SU-DHL-6 (cell line): ENCODE data around the gene YEATS4.

Source experiments
- H2AFZ ChIP-seq: fragments of 200-600 bp; sonication (generic); 2 replicates; pipeline ENCODE4 v1.6.1; 2014; ENCODE audit warnings: low read depth, mild to moderate bottlenecking, moderate library complexity, mixed read lengths, antibody characterized with exemption, low read length; ENCODE audit not compliant: severe bottlenecking
- H3F3A ChIP-seq: fragments of 200-600 bp; shearing (Covaris generic); 2 replicates; pipeline ENCODE4 v1.6.0; 2016; ENCODE audit warnings: antibody characterized with exemption, mild to moderate bottlenecking; ENCODE audit not compliant: insufficient read depth
- H3K27ac ChIP-seq: fragments of 200-600 bp; sonication (generic); 2 replicates; pipeline ENCODE4 v1.5.1; 2016; ENCODE audit warnings: low read depth, mild to moderate bottlenecking, low read length, moderate library complexity, mixed read lengths
- H3K27me3 ChIP-seq: fragments of 200-600 bp; sonication (generic), shearing (Covaris generic); 2 replicates; pipeline ENCODE4 v1.6.0; 2014; ENCODE audit warnings: mild to moderate bottlenecking, low read length
- H3K36me3 ChIP-seq: fragments of 200-600 bp; sonication (generic); 2 replicates; pipeline ENCODE4 v1.6.1; 2014; ENCODE audit warnings: mild to moderate bottlenecking, low read length, mixed read lengths
- H3K4me2 ChIP-seq: fragments of 300-600, 200-600 bp; shearing (Covaris generic), sonication (generic); 2 replicates; pipeline ENCODE4 v1.6.0; 2014; ENCODE audit warnings: low read length, low read depth, mild to moderate bottlenecking; ENCODE audit not compliant: poor library complexity, severe bottlenecking
- H3K4me3 ChIP-seq: fragments of 200-600 bp; sonication (generic); 2 replicates; pipeline ENCODE4 v1.5.1; 2014; ENCODE audit warnings: antibody characterized with exemption, low read length, mild to moderate bottlenecking, mixed read lengths; ENCODE audit not compliant: insufficient read depth, poor library complexity, severe bottlenecking
- H3K79me2 ChIP-seq: fragments of 200-600 bp; sonication (generic); 2 replicates; pipeline ENCODE4 v1.6.1; 2014; ENCODE audit warnings: mild to moderate bottlenecking, low read length, moderate library complexity; ENCODE audit not compliant: insufficient read depth
- H3K9ac ChIP-seq: fragments of 200-600 bp; sonication (generic); 2 replicates; pipeline ENCODE4 v1.7.0; 2014; ENCODE audit warnings: mild to moderate bottlenecking, low read length
- H3K9me2 ChIP-seq: fragments of 200-600 bp; sonication (generic); replicated peaks from 2 replicates; pipeline ENCODE4 v1.6.1; 2014; ENCODE audit warnings: low read length; ENCODE audit not compliant: insufficient read depth
- H3K9me3 ChIP-seq: fragments of 200-600 bp; sonication (generic); 2 replicates; pipeline ENCODE4 v1.6.1; 2014; ENCODE audit warnings: low read length, mixed read lengths; ENCODE audit not compliant: insufficient read depth
- H4K20me1 ChIP-seq: fragments of 200-600 bp; sonication (generic); 2 replicates; pipeline ENCODE4 v1.6.1; 2014; ENCODE audit warnings: low read depth, mild to moderate bottlenecking, antibody characterized with exemption, low read length, moderate library complexity, mixed read lengths
- CTCF ChIP-seq: fragments of 200-600 bp; sonication (generic); IDR thresholded peaks from one replicate; pipeline ENCODE4 v1.5.1; 2017; ENCODE audit warnings: antibody characterized with exemption, mild to moderate bottlenecking, low read length, moderate library complexity; ENCODE audit not compliant: insufficient read depth, poor library complexity, severe bottlenecking
- EZH2phosphoT487 ChIP-seq: fragments of 200-600 bp; sonication (generic), shearing (Covaris generic); conservative IDR thresholded peaks from 2 replicates; pipeline ENCODE4 v1.6.1; 2018; ENCODE audit warnings: mild to moderate bottlenecking, antibody characterized with exemption, low read length, moderate library complexity, mixed read lengths

YEATS4 gene

GRCh38 chr12:69389831-69390230, 30.3 kb downstream of the YEATS4 start:
- peaks cover 14% of the 10 kb centered on the region for H3K79me2 ChIP-seq
- H3K9me3 ChIP-seq: no peaks in the 10 kb centered on the region
- no peak overlapping the region for H2AFZ ChIP-seq
- H3F3A ChIP-seq: peaks cover 13% of the 10 kb centered on the region
- no peak overlapping the region for H3K9ac ChIP-seq
- H3K9me2 ChIP-seq: no peaks in the 10 kb centered on the region
- H3K27me3 ChIP-seq: no peaks in the 10 kb centered on the region
- no peak overlapping the region for H3K4me2 ChIP-seq
- no peak overlapping the region for H3K27ac ChIP-seq
- H3K4me3 ChIP-seq: no peak overlapping the region
- peaks cover 8% of the 10 kb centered on the region; the same call in 1 of the 2 replicates for H4K20me1 ChIP-seq
- TF ChIP-seq CTCF (no peak), EZH2phosphoT487 (no peak)
- peaks cover 54% of the 10 kb centered on the region for H3K36me3 ChIP-seq

DNA sequence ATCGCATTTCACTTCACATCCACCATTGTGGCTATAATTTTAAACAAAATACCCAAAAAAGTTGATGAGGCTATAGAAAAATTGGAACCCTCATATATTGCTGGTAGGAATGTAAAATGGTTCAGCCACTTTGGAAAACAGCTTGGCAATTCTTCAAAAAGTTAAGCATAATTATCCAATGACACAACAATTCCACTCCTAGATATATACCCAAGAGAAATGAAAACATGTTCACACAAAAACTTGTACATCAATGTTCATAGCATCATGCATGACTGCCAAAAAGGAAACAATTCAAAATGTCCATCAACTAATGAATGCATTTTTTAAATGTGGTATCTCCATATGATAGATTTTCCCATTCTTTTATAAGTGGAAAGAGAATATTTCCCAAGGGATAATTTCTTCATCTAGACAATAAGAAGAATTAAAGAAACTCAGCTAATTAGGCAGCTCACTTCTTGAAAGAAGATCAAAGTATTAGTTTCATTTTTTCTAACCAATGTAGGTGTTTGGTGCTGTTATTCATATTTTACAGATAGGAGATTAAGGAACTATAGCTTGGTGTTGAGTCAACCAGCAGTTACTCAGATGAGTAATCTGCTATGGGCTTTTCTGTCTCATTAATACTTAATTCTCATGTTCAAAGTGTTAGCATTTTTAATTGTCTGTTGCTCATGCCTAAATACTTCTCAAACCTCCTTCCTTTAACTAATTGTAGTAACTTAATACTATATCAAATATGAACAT, 32.8 kb downstream of the YEATS4 start:
- Histone ChIP-seq H4K20me1 (peaks cover 3% of the 10 kb centered on the region; the same call in 1 of the 2 replicates), H3K27me3 (no peaks in the 10 kb centered on the region), H3K36me3 (peaks cover 54% of the 10 kb centered on the region), H3K4me3 (no peak overlapping the region), H3K27ac (no peak overlapping the region), H2AFZ (no peak overlapping the region), H3K9me3 (peaks cover 6% of the 10 kb centered on the region; the same call in 1 of the 2 replicates), H3K4me2 (no peak overlapping the region), H3K9ac (no peak overlapping the region), H3K79me2 (peaks cover 9% of the 10 kb centered on the region), H3K9me2 (no peaks in the 10 kb centered on the region), H3F3A (peaks cover 7% of the 10 kb centered on the region; the same call in 1 of the 2 replicates)
- TF ChIP-seq EZH2phosphoT487: no peak
- TF ChIP-seq CTCF: no peak

GRCh38 chr12:69396041-69396440, 36.5 kb downstream of the YEATS4 start:
- no peak overlapping the region for H3K4me3 ChIP-seq
- no peaks in the 10 kb centered on the region for H4K20me1 ChIP-seq
- no peak overlapping the region for H3K9ac ChIP-seq
- no peaks in the 10 kb centered on the region for H3K79me2 ChIP-seq
- no peak overlapping the region for H3K27ac ChIP-seq
- no peak overlapping the region for H2AFZ ChIP-seq
- H3K9me2 ChIP-seq: no peaks in the 10 kb centered on the region
- no peaks in the 10 kb centered on the region for H3K27me3 ChIP-seq
- H3K9me3 ChIP-seq: peaks cover 6% of the 10 kb centered on the region; the same call in 1 of the 2 replicates
- no peak overlapping the region for H3K4me2 ChIP-seq
- peaks cover 33% of the 10 kb centered on the region for H3K36me3 ChIP-seq
- H3F3A ChIP-seq: peaks cover 3% of the 10 kb centered on the region; the same call in 1 of the 2 replicates
- TF ChIP-seq EZH2phosphoT487: no peak

- peaks cover 24% of the 10 kb centered on the region for H3K36me3 ChIP-seq
- H3K9ac ChIP-seq: no peak overlapping the region
- H3K79me2 ChIP-seq: no peaks in the 10 kb centered on the region
- H3K27me3 ChIP-seq: no peaks in the 10 kb centered on the region
- H4K20me1 ChIP-seq: no peaks in the 10 kb centered on the region
- TF ChIP-seq CTCF: no peak
- TF ChIP-seq EZH2phosphoT487: no peak
- H3K9me2 ChIP-seq: no peaks in the 10 kb centered on the region
- H3K4me3 ChIP-seq: no peak overlapping the region
- H3K27ac ChIP-seq: no peak overlapping the region
- no peak overlapping the region for H2AFZ ChIP-seq
- H3K4me2 ChIP-seq: no peak overlapping the region
- peaks cover 3% of the 10 kb centered on the region; the same call in 1 of the 2 replicates for H3F3A ChIP-seq
- peaks cover 6% of the 10 kb centered on the region; the same call in 1 of the 2 replicates for H3K9me3 ChIP-seq
Observed at GRCh38 chr12:69396963-69397362, 37.4 kb downstream of the YEATS4 start.
